HS-5 (cell line): ENCODE measurements around the gene TRIM74.
"Not testable (repeated sequence)": the region's sequence is repeated elsewhere in the genome, so short reads cannot be mapped to it uniquely, and the experiment has no call there.

Source experiments
- DNase-seq: peaks from one replicate; pipeline ENCODE4 v3.0.0-alpha.2; 2012; ENCODE audit warnings: low read depth

The TRIM74 gene

DNA sequence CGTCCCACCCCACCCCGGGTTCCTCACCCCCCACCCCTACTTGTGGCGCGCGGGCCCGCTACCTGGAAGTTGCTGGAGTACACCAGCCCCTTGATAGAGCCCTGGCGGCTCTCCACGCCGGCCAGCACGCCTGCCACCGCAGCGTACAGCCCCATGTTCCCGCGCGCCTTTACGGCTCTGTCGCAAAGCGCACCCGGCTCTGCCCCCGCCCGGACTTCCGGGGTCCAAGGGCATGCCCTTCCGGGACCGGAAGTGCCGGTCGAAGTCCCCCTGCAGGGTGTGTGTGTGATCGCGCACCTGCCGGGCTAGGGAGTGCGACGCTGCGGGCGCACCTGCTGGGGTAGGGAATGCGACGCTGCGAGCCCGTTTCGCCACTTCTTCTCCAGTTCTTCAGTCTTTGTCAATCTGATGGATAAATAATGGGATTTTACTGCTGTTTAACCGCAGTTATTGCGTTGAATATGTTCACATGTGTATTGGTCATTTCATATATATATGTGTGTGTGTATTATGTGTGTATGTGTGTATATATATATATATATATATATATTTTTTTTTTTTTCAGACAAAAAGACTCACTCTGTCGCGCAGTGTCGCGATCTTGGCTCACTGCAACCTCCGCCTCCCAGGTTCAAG is 14.6 kb downstream of the TRIM74 start:
- DNase-seq, result not testable (repeated sequence)

DNA sequence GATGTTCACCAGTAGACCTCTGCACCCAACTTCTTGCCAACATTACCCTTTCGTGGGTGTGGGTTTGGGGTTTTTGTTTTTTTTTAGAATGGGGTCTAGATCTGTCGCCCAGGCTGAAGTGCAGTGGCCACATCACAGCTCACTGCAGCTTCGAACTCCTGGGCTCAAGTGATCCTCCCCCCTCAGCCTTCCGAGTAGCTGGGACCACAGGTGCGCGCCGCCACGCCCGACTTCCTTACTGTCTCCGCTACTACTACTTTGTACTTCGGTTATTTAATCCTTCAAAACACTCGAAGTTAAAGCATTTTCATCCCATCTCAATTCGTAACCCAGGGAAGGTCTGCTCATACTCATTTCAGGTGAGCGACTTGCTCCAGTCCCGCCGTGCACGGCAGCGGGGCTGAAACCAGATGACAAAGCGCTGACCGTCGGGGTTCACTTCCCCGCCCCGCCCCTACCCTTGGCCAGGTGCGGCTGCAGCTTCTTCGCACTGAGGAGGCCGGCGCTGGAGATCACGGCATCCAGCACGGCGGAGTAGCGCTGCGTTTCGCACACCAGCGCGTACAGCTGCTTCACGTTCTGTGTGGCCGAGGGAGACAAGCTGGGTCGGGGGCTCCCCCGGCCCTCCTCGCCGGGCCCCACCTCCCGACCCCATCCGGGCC is 15.2 kb downstream of the TRIM74 start:
- not testable (repeated sequence) for DNase-seq

DNA sequence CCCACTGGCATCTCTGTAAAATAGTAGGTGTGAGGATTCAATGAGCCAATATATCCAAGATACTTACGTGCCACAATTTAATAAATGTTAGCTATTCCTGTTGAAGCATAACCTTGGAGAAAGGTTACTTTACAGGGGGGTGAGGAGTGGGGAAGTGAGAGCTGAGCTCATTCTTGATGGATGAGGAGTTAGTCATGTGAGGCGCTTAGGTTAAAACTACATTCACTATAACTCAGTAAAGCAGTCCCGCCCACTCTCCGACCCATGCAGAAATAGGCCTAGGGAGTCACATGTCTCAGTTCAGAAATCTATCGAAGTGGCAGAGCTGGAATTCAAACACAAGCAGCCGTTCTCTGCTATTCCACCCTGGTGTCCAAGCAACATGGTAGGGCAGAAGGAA is 18.8 kb downstream of the TRIM74 start:
- not testable (repeated sequence) for DNase-seq

DNA sequence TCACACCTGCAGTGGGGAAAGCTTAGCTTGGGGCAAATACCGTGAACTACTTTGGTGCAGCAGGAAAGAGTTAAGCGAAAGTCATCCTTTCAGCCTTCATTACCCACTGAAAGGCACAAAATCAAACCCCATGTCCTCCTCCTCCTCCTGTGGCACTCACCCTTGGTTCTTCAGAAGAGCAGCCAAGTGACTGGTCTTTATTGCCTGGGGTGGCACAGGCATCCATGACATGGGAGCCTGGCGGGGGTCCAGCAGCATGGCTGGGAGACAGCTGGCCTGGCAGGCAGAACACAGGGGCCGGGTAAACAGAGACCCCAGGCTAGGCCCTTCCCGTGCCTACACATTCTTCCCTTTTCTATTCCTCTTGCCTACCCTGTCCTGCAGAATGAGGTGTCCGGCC is 19.6 kb downstream of the TRIM74 start:
- DNase-seq, result not testable (repeated sequence)

DNA sequence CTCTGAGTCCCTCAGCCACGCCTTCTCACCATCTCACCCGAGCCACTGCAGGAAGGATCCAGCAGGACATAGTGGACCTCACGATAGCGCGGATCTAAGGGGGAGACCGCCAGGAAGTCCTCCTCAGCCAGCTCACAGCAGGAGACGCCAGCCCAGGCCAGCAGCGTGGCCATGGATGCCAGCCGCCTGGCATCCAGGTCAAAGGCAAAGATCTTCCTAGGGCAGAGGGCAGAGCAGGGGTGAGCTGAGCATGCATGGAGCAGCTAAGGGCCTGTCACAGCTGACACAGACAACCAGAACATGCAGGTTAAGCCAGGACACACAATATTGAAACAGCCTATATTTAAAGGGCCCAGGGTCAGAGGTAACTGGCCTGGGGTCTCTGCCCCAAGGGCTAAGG is 20.0 kb downstream of the TRIM74 start:
- DNase-seq, result not testable (repeated sequence)

DNA sequence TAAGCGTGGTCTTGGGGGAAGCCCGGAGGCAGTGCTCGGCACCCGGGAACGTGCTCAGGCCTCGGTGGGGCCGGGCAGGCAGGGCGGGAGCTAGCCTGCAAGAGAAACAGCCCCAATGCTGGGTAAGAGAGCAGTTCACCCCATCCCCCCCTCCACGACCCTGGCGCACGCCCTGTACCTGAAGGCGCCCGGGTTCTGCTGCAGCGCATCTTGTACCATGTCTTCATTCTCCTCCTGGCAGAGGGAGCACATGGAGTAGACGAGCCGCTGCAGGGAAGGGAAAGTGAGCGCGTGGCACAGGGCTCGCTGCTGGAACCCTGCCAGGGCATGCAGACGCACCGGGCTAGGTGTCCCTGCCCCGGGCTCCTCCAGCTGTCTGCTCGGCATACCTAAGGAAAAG is 20.6 kb downstream of the TRIM74 start:
- not testable (repeated sequence) for DNase-seq

DNA sequence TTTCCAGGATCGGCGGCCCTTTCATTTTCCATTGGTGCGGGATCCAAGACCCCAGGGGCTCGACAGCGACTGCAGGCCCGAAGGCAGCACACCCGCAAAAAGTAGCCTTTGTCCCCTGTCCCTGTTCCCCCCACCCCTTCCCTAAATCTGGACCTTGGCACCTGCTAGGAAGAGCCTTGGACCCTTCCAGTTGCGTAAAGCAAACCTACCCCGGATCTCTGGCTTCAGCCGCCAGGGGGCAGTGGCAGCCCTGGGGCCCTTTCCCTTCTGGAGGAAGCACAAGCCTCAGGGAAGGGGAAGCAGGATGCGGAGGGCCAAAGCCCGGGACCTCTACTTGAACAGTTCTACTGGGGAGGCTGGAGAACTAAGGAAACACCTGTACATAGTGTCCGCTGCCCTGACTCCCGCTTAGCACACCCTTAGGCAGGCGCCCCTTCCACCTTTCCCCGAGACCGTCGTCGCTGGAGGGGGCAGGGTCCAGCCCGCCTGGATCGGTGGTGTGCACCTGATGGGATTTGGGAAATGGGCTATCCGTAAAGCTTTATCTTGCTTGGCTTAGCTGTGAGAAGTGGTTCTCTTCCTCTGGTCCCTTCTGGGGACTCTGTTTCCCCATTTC is 23.0 kb downstream of the TRIM74 start:
- DNase-seq, result not testable (repeated sequence)

DNA sequence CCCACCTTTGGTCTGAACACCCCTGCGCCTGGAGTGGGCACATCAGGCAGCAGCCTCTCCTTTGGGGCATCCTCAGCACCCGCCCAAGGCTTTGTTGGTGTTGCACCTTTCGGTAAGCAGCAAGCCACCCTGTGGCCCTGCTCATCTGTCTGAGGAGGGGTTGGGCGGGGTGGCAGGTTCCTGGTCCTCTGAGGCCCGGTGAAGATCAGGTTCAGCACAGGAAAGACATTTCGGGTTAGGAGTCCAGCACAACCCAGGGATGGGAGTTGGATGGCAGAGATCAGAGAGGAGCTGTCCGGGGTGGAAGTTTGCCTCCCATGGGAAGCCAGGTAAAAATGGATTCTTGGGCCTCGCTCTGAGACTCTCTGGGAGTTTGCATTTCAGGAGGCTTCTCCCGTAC is 23.7 kb downstream of the TRIM74 start:
- not testable (repeated sequence) for DNase-seq

DNA sequence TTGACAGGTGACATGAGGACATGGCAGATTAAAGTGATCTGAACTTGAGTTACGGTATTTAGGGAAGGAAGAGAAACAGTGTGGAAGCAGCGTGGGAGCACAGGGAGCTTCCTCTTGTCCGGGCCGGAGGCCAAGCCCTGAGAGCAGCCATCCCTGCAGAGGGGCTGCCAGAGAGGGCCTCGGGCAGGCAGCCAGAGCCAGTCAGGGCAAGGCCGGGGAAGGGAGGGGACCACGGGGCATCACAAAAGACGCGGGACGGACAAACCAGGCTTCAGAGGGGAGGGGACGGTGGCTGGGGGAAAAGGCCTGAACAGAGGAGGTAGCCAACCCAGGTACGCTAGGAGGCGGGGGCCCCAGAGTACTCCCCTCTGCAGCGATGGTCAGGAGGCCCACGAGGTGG is 24.3 kb downstream of the TRIM74 start:
- not testable (repeated sequence) for DNase-seq

DNA sequence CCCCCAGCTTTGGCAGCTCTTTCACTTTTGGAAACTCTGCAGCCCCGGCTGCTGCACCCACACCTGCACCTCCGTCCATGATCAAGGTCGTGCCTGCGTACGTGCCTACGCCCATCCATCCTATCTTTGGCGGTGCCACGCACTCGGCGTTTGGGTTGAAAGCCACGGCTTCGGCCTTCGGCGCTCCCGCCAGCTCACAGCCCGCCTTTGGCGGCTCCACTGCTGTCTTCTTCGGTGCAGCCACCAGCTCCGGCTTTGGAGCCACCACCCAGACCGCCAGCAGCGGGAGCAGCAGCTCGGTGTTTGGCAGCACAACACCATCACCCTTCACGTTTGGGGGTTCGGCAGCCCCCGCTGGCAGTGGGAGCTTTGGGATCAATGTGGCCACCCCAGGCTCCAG is 26.3 kb downstream of the TRIM74 start:
- not testable (repeated sequence) for DNase-seq

DNA sequence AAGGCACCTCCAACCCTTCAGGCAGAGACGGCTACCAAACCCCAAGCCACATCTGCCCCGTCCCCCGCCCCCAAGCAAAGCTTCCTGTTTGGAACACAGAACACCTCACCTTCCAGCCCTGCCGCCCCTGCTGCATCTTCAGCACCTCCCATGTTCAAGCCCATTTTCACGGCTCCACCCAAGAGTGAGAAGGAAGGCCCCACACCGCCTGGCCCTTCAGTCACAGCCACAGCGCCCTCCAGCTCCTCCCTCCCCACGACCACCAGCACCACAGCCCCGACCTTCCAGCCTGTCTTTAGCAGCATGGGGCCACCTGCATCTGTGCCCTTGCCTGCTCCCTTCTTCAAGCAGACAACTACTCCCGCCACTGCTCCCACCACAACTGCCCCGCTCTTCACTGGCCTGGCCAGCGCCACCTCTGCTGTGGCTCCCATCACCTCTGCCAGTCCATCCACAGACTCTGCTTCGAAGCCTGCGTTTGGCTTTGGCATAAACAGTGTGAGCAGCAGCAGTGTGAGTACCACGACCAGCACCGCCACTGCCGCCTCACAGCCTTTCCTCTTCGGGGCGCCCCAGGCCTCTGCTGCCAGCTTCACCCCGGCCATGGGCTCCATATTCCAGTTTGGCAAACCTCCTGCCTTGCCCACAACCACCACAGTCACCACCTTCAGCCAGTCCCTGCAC is 27.1 kb downstream of the TRIM74 start:
- not testable (repeated sequence) for DNase-seq

DNA sequence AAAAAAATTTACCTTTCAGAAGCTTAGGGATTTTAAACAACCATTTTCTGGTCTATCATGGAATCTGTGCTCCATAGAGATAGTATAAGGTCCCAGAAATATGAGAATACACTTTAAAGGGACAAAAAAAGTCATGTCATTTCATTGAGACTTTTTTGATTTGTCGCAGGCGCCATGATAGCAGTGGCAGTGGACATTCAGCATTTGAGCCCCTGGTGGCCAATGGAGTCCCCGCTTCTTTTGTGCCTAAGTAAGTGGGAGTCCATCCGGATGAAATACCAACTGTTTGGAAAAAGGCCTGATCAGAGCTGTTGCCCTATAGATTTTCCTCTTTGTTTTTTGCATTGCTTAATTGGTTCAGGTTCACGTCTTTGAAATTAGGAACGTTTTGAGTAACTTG is 41.0 kb downstream of the TRIM74 start:
- not testable (repeated sequence) for DNase-seq

DNA sequence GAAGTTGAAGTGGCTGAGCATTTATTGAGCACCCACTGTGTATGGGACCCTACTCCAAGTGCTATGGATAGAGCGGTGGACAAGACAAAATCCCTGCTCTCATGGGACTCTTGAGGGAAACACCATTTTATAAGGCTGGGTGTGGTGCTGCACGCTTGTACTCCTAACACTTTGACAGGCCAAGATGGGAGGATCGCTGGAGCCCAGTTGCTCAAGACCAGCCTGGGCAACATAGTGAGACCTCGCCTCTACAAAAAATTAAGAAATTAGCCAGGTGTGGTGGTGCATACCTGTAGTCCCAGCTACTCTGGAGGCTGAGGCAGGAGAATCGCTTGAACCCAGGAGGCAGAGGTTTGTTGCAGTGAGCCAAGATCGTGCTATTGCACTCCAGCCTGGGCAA is 41.5 kb downstream of the TRIM74 start:
- DNase-seq, result not testable (repeated sequence)

DNA sequence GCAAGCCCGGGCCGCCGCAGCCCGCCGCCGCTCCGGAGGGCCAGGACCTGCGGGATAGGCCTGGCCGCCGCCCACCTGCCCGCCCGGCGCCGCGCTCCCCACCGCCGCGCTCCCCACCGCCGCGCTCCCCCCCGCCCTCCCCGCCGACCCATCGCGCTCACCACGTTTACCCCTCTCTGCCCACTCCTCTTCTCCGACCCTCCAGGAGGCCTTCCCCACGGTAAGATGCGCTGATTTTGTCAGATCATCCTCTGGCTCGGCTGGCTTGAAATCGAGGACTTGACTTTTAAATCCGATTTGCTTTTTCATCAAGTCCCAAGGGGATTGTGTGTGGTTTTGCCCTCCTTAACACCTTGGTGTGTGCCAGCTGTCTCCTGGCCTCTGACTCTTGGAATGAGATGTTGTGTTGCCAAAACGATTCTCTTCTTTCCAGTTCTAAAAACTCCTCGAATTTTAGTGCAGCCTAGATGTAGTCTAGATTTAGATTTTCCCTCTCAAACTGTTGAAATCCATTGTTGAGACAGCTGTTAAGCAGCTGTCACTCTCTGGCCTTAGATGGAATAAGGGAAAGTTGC is 43.6 kb downstream of the TRIM74 start:
- no peak for DNase-seq

DNA sequence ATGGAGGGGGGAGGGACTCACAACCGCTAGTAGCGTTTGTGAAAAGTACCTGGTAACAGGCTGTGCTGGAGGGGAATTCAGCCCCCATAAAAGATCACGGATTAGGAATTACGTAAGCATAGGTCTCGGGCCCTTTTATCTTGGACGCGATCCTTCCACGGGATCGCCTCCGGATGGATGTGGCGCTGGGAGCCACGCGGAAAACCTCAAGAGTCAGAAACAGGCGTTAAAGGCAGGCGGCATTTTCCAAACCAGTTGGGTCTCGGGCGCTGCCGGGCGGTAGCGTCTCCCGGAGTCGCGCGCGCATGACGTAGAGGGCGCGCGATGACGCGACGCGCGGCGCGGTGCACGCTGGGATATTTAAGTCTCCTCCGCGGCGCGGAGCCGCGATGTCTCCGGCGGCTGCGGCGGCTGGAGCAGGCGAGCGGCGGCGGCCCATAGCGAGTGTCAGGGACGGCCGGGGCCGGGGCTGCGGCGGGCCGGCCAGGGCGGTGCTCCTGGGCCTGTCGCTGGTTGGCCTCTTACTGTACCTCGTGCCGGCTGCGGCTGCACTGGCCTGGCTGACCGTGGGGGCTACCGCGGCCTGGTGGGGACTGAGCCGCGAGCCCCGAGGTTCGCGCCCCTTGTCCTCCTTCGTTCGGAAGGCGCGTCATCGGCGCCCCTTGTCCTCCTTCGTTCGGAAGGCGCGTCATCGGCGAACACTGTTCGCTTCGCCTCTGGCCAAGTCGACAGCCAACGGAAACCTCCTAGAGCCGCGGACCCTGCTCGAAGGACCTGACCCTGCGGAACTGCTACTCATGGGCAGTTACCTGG is 44.3 kb downstream of the TRIM74 start, which contains the start of gene POM121:
Gene POM121, plus strand, starts transcription at position 363 of the 813 bp plus-strand sequence. Its CDS starts 27 bp downstream, at position 390.
- DNase-seq, result peak; percentile 55

DNA sequence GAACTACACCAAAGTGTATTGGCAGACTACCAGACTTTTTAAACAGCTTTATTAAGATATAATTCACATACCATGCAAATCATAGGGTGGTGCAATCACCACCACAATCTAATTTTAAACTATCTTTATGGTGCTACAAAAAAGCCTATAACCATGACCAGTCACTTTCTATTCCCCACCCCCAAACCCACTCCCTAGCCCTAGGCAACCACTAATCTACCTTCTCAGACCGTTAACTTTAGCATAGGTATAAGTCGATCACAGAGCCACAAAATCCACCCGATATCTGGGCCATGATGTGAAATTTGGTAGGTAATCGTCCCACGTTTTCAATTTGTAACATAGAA is 44.9 kb downstream of the TRIM74 start:
- DNase-seq, result no peak

DNA sequence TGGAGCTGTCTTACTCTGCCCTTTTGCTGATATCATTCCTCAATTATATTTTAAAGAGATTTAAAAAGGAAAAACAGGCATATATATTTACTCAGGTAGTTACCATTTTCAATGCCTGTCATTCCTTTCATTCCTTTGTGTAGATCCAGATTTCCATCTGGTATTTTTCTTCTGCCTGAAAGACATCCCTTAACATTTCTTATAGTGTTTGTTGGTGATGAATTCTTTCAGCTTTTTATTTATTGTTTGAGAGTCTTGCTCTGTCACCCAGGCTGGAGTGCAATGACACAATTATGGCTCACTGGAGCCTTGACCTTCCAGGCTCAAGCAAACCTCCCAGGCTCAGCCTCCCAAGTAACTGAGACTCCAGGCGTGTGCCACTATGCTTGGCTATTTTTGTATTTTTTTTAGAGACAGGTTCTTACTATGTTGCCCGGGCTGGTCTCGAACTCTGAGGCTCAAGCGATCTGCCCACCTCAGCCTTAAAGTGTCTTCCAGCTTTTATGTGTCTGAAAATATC is 50.0 kb downstream of the TRIM74 start:
- DNase-seq, result no peak

DNA sequence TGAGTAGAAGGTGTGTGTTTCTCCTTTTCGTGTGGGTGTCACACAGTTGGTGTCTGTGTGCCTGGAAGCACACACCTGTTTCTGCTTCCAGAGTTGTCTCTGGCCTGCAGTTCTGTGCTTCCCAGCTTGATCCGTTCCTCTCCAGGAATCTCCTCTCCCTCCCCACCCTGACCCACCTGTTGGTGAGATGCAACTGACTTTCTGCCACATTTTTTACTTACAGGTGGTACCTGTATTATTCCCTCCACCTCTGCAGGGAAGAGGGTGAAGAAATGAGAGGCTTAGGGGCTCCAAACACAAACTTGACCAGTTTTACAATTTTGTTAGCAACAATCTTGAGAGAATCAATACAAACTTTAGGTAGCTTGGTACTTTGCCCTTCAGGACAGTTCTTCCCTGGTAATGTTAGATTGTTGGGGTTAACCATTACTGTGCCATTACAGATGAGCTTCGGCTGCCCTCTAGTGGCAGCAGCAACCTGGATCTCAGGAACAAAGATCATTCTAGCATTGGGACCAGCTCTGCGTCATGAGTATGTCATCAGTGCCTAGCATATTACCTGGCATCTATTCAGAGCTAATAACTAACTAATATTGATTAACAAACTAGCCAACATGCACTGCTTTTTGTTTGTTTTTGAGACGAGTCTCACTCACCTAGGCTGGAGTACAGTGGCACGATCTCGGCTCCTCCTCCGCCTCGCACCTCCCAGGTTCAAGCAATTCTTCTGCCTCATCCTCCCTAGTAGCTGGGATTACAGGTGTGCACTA is 54.3 kb downstream of the TRIM74 start:
- DNase-seq, result peak; percentile 33

DNA sequence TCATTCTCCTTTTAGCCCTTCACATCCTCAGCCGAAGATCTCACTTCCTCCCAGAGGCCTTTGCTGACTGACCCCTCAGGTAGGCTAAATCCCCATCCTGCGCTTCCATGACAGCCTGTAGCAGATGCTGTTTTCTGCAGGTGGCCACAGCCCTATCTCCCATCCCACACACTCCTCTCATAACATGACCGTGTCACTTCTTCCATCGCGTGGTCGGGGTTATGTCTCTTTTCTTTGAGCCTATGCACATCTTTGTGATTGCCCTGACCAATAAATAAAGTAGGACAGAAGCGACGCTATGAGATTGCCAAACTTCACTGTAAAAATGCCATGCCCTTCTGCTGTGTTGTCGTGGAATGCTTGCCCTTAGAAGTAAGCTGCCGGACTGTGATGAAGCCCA is 55.5 kb downstream of the TRIM74 start:
- DNase-seq, result not testable (repeated sequence)

DNA sequence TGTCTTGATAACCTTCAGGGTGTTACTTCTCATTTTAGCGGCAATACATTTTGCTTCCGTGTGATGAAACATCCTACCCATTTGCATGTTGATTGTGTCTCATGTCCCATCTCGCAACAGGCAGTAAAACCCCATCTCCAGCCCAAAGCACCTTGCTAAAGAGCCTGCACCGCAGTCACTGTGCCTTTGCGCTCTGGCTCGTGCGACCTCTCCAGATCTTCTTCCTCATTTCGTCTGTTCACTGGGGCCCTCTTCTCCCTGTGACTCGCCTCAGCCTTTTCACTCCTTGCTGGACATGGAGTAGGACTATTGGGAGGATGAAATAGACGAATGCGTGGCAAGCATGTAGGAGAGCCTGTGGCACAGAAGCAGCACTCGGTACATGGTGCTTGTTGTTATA is 57.9 kb downstream of the TRIM74 start:
- DNase-seq, result not testable (repeated sequence)
